EL (cell line): ENCODE results near the gene TNIP1.

ENCODE experiments used
- DNase-seq: peaks from one replicate; pipeline ENCODE4 v3.0.0-alpha.2; 2016

The TNIP1 gene

GRCh38 chr5:151081431-151082281 is 822 bp upstream of the TNIP1 start:
- DNase-seq = no peak

- peak; percentile 85 for DNase-seq
These were observed 809 bp downstream of the TNIP1 start for GRCh38 chr5:151079838-151080612.

DNA sequence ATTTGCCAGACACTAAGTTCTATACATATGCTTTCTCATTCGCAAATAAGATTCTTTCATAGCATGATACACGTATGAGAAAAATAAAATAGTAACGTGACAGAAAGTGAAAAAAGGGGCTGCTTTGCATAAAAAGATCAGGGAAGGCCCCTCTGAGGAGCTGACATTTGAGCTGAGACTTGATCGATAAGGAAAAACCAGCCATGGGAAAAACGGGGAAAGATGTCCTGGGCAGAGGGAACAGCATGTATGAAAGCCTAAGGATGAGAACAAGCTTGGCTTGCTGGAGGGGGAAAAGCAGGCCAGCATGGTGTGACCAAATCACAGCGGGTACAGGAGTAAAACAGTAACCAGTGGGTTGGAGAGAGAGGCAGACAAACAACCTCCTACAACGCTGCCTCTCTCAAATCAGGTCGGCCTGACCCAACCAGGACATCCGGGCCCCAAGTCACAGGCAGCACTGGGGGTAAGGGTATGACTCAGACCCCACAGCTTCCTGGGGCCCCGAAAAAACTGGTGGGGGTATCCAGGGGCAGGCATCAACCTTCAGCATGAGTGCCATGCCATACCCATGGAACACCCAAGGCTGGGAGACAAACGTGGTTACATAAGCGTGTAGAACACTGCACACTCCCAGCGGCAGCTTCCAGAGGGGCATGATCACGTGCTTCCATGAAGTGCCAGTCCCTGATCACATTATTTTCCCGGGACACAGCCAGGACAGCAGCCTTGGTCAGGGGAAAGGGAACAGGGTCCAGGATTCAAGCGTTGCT is 2.2 kb downstream of the TNIP1 start:
- no peak for DNase-seq

DNA sequence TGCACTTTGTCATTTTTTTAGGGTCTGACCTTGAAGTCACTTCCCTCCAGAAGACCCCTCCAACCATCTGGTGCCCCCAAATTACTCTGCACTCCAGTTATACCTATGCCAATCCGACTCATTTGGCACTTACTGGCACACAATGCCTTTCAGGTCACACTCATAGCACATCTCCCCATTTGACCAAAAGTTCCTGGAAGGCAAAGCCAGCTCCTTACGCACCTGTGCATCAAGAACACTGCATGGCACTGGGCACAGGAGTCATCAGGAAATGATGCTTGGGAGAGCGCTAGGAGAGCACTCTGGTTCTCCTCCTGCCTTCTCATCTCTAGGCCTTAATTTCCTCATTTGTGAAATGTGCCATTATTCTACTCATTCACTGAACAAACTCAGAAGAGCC is 2.9 kb downstream of the TNIP1 start:
- DNase-seq = no peak

GRCh38 chr5:151077419-151077818 is 3.4 kb downstream of the TNIP1 start:
- DNase-seq = no peak

DNA sequence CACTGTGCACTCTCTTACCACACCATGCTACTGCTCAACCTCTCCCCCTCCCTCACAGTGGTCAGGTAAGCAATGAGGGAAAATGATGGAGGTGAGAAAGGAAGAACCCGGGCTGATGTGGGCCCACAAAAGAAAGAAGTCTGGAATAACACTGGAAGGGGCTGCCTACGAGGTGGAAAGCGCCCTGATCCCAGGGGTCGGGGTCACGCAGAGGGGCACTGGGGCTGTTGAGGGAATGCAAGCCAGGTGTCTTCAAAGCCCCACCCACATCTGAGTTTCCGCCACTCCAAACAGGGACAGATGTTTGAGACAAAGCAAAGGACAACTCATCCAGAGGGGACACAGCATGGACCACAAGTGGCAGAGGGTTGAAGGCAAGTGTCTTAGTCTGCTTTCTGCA is 4.2 kb downstream of the TNIP1 start:
- DNase-seq = no peak

DNA sequence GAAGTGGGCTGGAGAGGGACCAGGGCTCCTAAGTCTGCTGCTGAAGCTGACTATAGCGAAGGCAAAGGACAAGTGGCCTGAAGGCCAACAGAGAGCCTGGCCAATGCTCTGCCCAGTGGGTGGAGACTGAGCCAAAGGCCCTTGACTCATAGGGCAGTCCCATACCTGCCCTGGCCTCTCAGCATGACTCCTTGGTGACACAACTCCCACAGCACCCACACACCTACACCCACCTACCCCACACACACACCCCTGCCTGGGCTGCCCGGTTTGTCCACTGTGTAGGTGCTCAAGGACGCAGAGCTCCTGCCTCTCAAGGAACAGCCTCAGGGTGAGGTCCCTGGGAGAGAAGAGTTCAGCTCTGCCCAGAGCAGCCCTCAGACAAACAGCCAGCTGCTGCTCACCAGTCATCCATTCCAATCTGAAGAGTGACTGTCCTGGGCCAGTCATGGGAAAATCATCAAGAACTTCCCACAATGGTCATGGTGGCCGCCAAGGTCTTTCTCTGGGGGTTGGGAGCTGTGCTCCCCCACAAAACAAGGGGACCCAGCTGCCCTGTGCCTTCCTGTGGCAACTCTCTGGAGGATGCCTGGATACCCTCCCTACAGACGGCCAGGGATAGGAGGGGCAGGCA is 5.0 kb downstream of the TNIP1 start:
- peak; percentile 80 for DNase-seq

GRCh38 chr5:151074557-151074956 is 6.3 kb downstream of the TNIP1 start:
- DNase-seq = no peak

DNA sequence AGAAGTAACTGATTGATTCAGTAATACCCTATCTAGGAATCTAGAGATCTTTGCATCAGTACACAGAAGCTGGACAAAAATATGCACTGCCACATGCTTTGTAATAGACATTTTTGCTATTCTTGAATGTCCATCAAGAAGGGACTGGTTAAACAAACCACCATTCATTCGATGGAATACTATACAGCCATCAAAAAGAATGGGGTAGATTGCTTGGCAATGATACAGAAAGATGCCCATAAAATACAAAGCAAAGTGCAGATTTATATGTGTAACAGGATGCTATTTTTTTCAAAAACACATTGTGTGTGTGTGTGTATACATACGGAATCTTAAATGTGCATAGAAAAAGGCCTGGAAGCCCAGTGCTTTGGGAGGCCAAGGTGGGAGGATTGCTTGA is 7.6 kb downstream of the TNIP1 start:
- DNase-seq = no peak

GRCh38 chr5:151072630-151073025 is 8.2 kb downstream of the TNIP1 start:
- peak; percentile 90 for DNase-seq

GRCh38 chr5:151071848-151072629 is 8.8 kb downstream of the TNIP1 start:
- DNase-seq = no peak

GRCh38 chr5:151071021-151071420 is 9.8 kb downstream of the TNIP1 start:
- DNase-seq = no peak

DNA sequence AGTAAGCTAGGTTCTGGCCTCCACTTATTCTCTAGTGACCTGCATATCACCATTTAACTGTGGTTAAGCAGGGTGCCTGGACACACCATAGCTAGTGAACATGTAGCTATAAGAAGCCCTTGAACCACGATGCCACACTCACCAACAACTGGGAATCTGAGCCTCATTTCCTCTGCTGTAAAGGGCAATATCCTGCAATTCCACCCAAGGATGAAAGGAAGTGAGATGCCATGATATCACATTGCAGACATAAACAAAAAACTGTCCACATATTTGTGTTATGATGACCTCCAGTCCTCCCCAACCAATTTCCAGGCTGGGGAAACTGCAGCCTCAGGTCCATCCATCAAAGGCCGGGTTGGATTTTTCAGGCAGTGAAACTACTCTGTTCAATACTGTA is 10.4 kb downstream of the TNIP1 start:
- DNase-seq = peak; percentile 67

GRCh38 chr5:151068433-151069197 is 12.2 kb downstream of the TNIP1 start:
- DNase-seq = peak; percentile 45

DNA sequence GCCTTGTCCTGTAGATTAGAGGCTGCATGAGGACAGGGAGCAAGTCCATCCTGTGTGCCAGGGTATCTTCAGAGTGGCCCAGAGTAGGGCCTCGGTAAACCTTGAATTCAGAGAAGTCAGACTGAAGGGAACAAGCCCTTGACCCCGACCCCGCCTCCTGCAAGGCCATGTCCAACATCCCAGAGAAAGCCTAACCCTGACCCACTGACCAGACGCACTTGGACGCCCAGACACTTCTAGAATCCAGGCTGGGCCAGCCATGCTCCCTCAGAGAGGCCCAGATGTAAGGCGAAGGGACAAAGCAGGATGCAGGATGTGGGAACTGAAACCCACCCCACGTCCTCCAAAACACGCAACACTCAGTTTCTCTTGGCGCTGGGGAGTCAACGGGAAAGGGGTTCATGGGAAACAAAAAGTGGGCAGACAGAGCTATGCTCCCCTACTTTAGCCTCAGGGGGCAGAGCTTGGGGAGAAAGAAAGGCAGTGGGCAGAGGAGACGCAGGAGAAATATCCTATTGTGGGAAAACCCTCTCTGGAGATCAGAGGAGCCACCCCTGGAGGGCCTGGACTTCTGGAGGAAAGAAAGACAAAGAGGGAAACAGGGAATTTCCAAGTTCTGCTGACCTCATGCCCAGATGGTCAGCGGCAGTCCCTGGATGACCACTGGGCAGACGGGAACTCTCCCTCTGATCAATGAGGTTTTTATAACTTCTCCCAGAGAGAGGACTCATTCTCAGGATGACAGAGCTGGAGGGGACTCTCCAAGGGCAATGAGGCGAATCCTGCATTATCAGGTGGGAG is 13.0 kb downstream of the TNIP1 start:
- DNase-seq = peak; percentile 38

- no peak for DNase-seq
These were observed 13.9 kb downstream of the TNIP1 start for GRCh38 chr5:151066920-151067319.

- DNase-seq = no peak
These were observed 15.2 kb downstream of the TNIP1 start for GRCh38 chr5:151065609-151066008.

- no peak for DNase-seq
These were observed 15.8 kb downstream of the TNIP1 start for GRCh38 chr5:151064916-151065499.

DNA sequence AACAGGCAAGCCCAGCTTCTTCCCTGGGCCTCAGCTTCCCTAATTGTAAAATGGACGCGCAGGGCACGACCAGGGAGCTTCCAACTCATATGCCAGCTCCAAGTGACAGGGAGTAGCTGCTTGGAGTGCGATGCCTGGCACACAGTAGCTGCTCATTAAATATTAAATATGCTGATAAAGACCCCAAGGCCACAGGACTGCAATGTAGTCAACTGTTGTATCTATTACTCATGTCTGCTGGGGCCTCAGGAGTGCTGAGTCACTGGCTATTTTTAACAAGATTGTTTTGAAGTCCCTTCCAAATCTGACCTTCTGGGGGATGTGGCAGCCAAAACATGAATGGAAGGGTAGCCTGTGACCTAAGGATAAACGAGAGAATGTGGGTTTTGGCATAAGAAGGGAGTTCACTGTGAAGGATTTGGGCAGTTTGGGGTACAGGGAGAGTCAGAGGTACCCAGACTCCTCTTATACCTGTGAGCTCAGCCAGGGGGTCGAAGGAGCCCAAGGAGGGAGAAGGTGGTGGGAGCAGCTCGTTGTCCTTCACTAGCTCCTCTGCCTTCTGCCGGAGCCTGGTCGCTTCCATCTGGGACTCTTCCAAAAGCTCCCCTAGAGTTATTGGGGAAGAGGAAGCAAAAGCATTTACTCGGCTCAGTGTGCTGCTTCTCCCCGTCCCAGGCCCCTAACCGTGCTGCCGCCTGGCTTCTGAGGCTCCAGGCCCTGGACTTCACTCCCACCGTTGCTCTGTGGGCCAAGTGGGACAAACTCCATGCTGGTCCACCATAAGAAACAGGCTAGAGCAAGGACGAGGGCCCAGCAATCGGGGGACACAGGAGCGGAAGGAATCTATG is 17.5 kb downstream of the TNIP1 start:
- peak; percentile 88 for DNase-seq
